NT2/D1 (cell line): ENCODE data around the gene TRIM43.

ENCODE experiments used
- SUZ12 ChIP-seq: IDR thresholded peaks from 2 replicates; pipeline ENCODE4 v1.6.1; 2011; ENCODE audit not compliant: insufficient read length, insufficient read depth; ENCODE audit errors: extremely low read depth
- YY1 ChIP-seq: IDR thresholded peaks from 2 replicates; pipeline ENCODE4 v1.6.1; 2011; ENCODE audit not compliant: insufficient read length, insufficient read depth

DNA sequence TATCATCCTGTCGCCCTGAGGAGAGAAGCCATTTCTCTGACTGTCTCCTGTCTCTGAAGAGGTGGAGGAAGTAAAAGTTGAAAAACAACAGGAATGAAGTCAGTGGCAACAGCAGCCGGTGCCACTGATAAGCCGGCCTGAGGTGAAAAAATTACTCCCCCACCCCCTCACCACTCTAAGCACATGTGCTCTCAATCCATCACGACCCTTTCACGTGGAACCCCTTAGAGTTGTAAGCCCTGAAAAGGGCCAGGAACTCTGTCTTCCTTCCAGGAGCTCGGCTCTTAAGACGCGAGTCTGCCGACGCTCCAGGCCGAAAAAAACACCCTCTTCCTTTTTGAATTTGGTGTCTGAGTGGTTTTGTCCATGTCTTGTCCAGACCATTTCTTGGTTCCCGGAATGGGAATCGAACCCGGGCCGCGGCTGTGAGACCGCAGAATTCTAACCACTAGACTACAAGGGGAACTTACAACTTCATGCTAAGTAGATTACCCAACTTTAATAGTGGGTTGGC lies 40.7 kb upstream of the TRIM43 start:
- TF ChIP-seq YY1 (no peak), SUZ12 (no peak)
